ENCODE results near the gene C2CD2L.

DNA sequence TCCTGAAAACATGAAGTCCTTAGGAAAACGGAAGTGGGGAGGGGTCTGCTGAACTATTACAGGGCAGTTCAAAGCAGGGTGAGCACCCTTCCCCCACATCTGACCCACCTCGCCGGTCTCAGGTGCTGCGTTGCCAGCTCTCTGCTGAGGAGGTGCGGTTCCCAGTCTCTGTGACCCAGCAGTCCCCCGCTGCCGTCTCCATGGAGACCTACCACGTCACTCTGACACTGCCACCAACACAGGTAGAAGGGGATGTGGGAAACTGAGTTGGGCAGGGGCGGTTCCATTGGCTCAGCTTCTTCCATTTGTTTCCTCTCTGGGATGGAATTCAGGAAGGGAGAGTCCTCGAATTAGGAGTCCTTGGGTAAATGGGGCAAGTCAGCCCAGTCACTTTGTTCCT, 3.3 kb downstream of the C2CD2L start:
- TF ChIP-seq, protein P1, sequence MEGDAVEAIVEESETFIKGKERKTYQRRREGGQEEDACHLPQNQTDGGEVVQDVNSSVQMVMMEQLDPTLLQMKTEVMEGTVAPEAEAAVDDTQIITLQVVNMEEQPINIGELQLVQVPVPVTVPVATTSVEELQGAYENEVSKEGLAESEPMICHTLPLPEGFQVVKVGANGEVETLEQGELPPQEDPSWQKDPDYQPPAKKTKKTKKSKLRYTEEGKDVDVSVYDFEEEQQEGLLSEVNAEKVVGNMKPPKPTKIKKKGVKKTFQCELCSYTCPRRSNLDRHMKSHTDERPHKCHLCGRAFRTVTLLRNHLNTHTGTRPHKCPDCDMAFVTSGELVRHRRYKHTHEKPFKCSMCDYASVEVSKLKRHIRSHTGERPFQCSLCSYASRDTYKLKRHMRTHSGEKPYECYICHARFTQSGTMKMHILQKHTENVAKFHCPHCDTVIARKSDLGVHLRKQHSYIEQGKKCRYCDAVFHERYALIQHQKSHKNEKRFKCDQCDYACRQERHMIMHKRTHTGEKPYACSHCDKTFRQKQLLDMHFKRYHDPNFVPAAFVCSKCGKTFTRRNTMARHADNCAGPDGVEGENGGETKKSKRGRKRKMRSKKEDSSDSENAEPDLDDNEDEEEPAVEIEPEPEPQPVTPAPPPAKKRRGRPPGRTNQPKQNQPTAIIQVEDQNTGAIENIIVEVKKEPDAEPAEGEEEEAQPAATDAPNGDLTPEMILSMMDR (conservative IDR thresholded peaks at IDR 0.05), result no peak
- TF ChIP-seq EZH2 (IDR thresholded peaks at IDR 0.05; ENCODE audit: low read depth), result no peak

Measured in PC-9 (cell line).